HG03439 (cell line): Measurements from ENCODE around the gene UEVLD.
A peak's percentile ranks its signal among the peaks of the same experiment; 100 is the strongest.

Source experiments
- ATAC-seq: cut with Tn5 transposase; IDR thresholded peaks from one replicate; pipeline ENCODE4 v1.9.1; 2021; ENCODE audit warnings: mild to moderate bottlenecking, moderate library complexity; ENCODE audit not compliant: unreplicated experiment

Gene UEVLD

GRCh38 chr11:18590571-18590970 is 2.0 kb upstream of the UEVLD start:
- ATAC-seq = no peak

DNA sequence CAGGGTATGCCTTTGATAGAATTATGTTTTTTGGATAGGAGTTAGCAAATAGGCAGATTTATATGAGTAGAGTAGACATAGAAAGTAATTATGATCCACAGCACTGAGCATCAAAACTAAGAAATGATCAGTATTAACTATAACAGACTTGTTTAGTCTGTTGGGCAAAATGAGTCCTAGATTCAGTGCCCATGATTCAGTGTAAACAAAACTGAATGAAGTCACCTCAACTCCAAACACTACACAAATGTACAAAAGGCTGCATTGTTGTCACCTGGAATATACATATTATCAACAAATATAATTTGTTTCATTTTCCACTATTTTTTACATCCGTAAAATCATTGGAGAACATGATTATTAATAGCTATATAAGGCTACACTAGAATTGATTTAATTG is 6.7 kb downstream of the UEVLD start:
- no peak for ATAC-seq

DNA sequence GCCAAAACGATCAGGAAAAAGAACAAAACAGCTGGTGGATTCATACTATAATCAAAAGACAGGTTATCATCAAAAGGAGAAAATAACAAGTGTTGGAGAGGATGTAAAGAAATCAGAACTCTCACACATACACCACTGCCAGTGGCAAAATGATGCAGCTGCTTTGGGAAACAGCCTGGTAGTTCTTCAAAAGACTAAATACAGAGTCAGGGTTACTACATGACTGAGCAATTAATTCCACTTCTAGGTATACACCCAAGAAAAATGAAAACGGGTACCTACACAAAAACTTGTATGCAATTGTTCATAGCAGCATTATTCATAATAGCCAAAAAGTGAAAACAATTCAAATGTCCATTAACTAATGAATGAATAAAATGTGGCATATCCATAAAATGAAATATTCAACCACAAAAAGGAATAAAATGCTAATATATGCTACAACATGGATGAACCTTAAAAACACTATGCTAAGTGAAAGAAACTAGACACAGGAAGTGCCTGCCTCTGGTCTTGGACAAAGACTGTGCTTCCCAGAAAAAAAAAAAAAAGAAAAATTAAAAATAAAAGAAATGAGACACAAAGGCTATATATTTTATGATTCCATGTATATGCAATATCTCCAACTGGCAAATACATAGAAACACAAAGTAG is 8.3 kb downstream of the UEVLD start:
- ATAC-seq = no peak

- no peak for ATAC-seq
Measured at GRCh38 chr11:18578975-18579598, 9.4 kb downstream of the UEVLD start.

DNA sequence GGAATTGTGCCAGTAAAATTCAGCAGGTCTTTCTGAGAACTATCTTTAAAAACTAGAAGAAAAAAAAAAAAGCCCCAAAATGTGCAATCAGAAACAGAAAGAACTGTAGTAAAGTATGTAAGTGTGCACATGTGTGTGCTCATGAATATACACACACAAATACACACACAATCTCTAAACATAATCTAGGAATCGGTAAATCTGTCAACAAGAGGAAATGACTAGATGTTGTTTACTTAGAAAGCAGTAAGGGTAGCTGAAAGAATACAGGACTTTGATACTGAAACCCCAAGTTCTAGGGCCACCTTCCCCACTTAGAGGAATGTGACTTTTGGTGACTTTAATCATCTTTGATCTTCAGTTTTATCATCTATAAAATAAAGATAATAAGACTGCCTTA is 13.2 kb downstream of the UEVLD start:
- no peak for ATAC-seq

GRCh38 chr11:18567081-18567480 is 21.5 kb downstream of the UEVLD start:
- no peak for ATAC-seq

GRCh38 chr11:18566406-18566805 is 22.1 kb downstream of the UEVLD start:
- ATAC-seq = no peak

DNA sequence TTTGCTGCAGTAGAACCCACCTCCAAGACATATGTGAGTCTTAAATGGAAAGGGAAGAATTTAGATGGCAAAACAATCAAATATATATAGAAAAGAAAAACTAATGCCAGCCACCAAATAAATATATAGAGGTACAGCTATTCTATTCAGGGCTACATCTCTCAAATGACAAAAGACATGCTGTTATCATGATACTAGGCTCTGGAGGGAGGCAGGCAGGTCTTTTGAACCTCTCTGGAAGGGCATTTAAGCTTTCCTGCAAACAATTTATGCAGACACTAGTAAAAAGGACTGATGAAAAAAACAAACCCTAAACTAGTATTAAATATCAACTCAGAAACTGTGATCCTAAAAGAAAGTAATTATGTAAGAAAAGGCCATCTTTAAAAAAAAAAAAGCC is 24.4 kb downstream of the UEVLD start:
- no peak for ATAC-seq

GRCh38 chr11:18563090-18563730 is 25.3 kb downstream of the UEVLD start:
- no peak for ATAC-seq

GRCh38 chr11:18548001-18548400 is 40.5 kb downstream of the UEVLD start:
- no peak for ATAC-seq

DNA sequence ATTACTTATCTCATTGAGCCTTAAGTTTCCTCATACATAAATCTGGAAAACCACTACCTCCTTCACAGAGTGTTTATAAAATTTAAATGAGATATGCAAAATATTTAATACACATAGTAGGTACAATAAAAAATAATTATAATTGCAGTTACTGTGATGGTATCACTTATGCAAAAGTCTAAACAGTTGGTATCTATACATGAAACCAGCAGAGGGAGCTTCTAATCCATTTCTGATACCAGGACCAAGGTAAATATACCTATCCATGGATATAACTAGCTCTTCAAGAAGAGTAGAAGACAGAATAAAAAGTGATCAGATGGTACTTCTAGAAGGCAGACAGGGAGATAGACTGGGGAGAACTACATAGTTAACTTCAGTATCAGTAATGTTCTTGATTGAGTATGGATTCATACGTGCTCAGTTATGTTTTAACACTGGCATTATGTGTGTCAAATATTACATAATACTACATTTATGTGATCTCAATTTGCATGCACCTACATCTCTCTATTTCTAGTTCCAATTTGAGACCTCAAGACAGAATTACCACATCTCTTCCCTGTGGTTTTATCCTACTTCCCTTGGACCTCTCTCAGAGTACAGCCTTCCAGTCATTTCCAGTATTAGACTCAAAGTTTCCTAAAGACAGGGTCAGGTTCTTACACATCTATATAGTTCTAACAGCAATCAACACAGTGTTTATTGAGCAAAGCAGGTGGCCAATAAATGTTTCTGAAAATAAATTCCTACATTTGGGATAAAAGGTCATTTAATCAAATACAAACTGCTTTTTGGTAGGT is 48.1 kb downstream of the UEVLD start:
- no peak for ATAC-seq

- ATAC-seq = no peak
Measured at GRCh38 chr11:18536209-18536608, 52.3 kb downstream of the UEVLD start.

DNA sequence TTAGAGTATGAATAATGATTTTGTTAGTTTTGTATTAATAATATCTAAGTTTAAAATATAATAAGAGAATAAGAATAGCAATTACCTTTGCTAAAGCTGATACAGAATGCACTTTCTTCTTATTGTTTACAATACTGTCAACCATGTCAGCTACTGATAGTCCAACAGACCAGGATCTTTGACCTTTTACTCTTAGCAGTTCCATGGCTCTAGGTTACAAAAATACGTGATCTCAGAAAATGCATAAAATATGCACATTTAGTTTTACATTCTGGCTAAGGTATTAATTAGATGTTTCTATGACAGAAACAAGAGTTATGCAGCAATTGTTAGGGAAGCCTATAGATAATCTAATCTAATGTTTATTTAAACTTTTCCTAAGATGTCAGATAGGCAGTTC is 54.3 kb downstream of the UEVLD start:
- ATAC-seq = no peak

GRCh38 chr11:18533365-18533764 is 55.2 kb downstream of the UEVLD start:
- ATAC-seq = no peak

GRCh38 chr11:18527512-18527911 is 61.0 kb downstream of the UEVLD start:
- no peak for ATAC-seq

DNA sequence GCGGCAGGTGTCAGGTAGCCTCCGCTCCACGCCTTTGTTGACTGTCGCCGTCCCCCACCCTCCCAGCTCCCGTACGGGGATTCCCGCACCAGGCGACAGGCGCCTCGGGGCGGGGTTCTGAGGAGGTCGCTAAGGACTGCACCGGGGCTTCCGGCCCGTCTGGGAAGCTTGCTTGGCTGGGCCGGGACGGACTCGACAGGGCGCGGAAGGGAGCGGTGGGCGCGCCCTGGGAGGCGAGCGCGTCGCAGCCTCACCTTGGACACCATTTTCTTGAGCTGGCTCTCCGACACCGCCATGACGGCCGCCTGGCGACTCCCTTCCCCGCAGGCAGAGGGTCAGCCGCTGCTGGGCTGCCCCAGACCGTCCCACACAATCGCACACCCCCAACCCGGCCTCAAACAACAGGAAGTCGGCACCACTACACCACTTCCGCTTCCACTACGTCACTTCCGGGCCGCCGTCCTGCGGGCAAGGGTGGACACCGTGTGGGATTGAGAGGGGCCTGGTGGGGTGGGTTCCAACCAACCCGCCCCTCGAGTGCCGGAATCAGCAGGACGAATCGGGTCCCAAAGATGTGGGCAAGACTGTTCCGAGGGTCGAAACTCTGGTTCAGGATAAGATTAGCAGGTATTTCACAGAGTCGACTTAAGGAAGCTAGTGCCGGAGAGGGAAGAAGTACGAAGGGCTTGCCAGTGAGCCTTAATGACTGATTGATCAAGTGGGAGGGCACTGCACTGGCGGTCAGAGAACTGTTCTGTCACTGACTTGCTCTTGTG is 61.8 kb downstream of the UEVLD start, which contains the start of gene TSG101:
Gene TSG101 (minus strand): TSS at position 422 of the 776 bp plus-strand sequence. CDS start 126 bp downstream, at position 296.
- peak; percentile 93 for ATAC-seq

- no peak for ATAC-seq
Measured at GRCh38 chr11:18526130-18526520, 62.4 kb downstream of the UEVLD start.

GRCh38 chr11:18524248-18524647 is 64.3 kb downstream of the UEVLD start:
- ATAC-seq = no peak

- no peak for ATAC-seq
Measured at GRCh38 chr11:18523084-18523483, 65.5 kb downstream of the UEVLD start.

DNA sequence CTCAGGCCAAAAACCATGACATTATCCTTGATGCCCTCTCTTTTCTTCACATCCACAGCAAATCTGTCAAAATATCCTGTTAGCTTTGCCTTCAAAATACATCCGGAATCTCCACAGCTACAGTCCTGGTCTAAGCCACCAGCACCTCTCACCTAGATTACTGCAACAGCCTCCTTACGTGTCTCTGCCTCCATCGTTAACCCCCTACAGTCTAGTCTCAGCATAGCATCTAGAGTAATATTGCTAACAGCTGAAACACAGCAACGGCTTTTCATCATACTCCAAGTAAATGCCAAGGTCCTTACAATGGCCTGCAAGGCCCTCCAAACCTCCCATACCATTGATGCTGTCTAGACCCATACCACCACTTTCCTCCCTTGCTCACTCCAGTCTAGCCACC is 66.1 kb downstream of the UEVLD start:
- ATAC-seq = no peak

- ATAC-seq = no peak
Measured at GRCh38 chr11:18521122-18521521, 67.4 kb downstream of the UEVLD start.
